Erythroblast (primary cell): ENCODE data around the gene CCIN.
"Not testable (repeated sequence)": the region's sequence is repeated elsewhere in the genome, so short reads cannot be mapped to it uniquely, and the experiment has no call there.

ENCODE experiments used
- DNase-seq, 2 experiments: peaks; one replicate each; lab custom pipeline; 2025; lab: John Stamatoyannopoulos, UW
- GATA1 ChIP-seq: IDR thresholded peaks from 2 replicates; pipeline ENCODE4 v1.6.1; 2011; ENCODE audit warnings: low read depth, mild to moderate bottlenecking, control low read depth, low read length, moderate library complexity
- POLR2A ChIP-seq: IDR thresholded peaks from 2 replicates; pipeline ENCODE4 v1.6.1; 2011; ENCODE audit warnings: mild to moderate bottlenecking, low read length

CCIN gene

DNA sequence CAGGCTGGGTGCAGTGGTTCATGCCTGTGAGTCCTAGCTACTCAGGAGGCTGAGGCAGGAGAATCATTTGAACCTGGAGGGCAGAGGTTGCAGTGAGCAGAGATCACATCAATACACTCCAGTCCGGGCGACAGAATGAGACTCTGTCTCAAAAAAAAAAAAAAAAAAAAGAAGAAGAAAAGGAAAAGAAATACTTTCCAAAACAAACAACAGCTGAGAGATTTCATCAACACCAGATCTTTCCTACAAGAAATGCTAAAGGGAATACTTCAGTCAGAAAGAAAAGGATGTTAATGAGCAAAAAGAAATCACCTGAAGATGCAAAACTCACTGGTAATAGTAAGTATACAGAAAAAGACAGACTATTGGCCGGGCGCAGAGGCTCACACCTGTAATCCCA, 8.4 kb downstream of the CCIN start:
- no peak for TF ChIP-seq GATA1
- no peak for TF ChIP-seq POLR2A
- DNase-seq: no peak

DNA sequence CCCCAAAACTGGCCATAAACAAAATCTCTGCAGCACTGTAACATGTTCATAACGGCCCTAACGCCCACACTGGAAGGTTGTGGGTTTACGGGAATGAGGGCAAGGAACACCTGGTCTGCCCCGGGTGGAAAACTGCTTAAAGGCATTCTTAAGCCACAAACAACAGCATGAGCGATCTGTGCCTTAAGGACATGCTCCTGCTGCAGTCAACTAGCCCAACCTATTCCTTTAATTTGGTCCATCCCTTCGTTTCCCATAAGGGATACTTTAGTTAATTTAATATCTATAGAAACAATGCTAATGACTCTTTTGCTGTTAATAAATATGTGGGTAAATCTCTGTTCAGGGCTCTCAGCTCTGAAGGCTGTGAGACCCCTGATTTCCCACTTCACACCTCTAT, 11.1 kb downstream of the CCIN start:
- DNase-seq: not testable (repeated sequence)

DNA sequence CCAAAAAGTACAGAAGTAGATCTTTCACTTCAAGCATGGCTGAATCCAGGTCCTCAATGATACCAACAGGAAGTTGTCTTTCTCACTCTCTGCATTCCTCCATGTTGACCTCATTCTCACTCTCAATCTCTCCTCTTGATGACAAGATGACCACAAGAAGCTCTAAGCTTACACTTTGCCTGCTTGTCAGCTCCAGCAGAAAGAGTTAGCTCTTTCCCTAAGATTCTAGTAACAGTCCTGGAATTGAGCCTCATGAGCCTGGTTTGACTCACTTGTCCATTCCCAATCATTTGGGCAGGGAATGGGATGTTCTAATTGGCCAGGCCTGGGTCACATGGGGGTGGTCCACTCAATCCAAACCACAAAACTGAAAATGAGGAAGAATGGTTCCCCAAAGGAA, 18.2 kb downstream of the CCIN start:
- no peak for DNase-seq
- no peak for TF ChIP-seq GATA1
- no peak for TF ChIP-seq POLR2A

DNA sequence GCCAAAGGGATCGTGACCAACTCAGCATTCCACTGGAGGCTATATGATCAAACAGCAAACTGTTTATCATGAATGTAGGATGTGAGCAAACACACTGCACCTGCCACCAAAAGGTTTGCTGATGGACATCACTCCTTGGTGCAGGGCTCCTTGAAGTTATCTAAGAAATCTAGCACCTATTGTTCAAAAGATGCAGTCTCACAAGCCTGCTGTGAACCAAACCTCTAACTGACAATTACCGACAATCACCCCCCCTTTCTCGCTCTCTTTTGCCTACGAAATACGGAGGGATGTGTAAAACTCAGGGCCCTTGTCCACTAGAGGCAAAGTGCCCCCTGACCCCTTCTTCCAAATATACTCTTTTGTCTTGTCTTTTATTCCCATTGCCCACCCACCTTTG, 19.0 kb downstream of the CCIN start:
- TF ChIP-seq GATA1: no peak
- no peak for TF ChIP-seq POLR2A
- no peak for DNase-seq

DNA sequence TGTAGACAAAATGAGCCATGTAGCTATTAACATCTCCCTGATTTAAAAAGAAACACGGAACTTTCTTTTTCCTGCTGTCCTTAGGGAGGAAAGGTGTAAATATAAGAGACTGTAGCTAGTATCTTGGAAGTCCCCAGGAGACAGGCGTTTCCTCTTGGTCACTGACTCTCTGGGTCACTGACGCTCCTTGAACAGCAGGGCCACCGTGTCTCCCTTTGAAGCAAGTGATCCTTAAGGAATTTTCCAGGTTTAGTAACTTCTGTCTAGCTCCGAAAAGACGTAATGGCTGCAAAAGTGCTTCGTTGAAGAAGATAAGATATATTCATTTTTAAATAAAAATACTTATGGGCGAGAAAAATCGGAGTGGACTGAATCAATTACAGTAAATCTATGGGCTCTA, 20.8 kb downstream of the CCIN start:
- DNase-seq: peak; percentile 29 to 50
- TF ChIP-seq POLR2A: no peak

DNA sequence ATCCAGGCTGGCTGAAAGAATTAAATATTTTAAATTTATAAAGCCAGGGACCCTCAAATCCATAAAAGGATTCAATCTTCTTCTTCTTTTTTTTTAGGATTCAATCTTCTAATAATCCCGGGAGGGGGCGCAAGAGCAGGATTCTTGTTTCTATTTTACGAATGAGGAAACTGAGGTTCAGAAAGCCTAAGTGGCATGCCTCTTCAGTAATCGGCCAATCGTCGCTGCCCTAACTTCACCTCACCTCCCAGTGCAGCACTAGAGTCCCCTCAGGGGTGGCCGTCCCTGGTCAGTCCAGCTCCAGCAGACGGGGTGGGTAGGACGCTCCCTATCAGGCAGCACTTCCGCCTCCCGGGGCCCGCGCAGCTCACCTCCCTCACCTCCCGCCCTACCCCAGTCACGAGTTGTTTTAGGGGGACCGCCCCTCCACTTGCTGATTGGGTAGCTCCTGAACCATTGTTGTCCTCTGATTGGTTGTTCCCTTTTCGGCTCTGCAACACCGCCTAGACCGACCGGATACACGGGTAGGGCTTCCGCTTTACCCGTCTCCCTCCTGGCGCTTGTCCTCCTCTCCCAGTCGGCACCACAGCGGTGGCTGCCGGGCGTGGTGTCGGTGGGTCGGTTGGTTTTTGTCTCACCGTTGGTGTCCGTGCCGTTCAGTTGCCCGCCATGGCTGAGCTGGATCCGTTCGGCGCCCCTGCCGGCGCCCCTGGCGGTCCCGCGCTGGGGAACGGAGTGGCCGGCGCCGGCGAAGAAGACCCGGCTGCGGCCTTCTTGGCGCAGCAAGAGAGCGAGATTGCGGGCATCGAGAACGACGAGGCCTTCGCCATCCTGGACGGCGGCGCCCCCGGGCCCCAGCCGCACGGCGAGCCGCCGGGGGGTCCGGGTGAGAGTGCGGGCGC, 21.5 kb downstream of the CCIN start, which contains the start of gene CLTA:
Gene CLTA (plus strand): TSS at position 534 of the 902 bp plus-strand sequence. CDS start 136 bp downstream, at position 670.
- TF ChIP-seq POLR2A (peak; percentile 99), GATA1 (no peak)
- peak; percentile 98 for DNase-seq

DNA sequence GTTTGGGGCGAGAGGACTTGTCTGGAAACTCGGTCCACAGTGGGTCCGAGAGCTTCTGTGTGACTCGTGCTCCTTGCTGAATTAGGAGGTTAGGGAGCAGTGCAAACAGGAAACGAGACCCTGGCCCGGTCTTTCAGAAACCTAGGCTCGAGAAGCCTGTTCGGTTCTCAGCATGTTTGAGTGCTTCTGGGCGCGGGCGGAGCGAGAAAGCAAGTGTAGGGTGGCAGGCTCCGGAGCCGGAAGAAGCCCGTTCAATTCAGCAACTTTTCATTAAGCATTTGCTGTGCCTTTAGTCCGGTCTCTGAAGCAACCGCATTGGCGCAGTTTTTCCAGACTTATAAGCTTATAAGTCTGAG, 22.1 kb downstream of the CCIN start:
- peak; percentile 66 to 74 for DNase-seq
- no peak for TF ChIP-seq GATA1
- no peak for TF ChIP-seq POLR2A

DNA sequence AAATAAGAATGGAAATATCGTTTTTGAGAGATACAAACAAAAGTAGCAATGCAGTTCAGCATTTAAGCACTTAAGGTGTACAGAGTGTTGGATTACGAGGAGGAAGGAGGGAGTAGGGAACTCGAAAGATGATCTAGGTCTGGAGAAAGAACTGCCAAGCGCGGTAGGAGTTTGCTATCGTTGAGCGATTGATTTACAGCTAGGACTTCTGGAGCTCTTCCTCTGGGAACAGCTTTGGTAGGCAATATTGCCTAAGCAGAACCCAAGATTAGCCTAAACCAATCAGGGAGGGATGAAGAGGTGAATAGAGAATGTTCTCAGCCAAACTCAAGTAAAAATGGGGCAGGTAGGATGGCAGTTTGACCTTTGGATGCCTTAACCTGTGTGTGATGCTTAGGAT, 22.5 kb downstream of the CCIN start:
- TF ChIP-seq POLR2A (no peak), GATA1 (no peak)
- peak in 1 of 2 experiments; percentile 57 for DNase-seq

DNA sequence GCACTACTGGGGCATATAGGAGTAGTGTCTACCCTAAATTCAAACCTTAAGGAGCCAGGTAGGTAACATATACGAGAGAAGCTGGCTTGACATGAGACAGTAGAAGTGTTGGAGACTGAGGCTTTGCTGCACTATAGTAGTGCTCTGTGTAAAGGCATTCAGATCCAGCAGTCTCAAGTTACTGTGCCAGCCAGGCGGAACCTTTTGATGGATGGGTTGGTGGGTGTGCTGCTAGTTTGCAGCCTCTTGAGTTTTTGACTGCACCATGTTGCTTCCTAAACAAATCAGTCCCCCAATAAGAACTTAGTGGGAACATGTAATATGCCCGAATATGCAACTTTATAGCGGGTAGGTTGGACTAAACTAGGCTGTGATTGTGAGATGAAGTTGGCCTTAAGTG, 23.0 kb downstream of the CCIN start:
- TF ChIP-seq POLR2A (no peak), GATA1 (no peak)
- peak in 1 of 2 experiments; percentile 17 for DNase-seq

DNA sequence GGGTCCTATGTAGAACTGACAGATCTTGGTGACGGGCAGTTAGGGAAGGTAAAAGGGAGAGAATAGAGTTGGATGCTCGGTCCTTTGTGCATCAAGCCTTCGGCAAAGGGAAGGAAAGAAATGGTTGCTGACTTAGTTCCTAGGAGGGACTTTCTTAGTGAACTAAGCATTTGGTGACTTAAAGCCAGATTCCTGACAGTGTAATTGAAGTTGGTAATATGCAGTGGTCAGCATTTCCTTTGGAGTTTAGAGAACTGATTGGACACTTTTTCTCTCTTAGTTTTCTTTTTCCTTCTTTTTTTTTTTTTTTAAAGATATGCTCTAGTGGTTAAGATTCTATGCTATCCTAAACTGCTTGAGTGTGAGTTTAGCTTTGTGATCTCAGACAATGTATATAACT, 23.8 kb downstream of the CCIN start:
- TF ChIP-seq GATA1 (no peak), POLR2A (no peak)
- no peak for DNase-seq

DNA sequence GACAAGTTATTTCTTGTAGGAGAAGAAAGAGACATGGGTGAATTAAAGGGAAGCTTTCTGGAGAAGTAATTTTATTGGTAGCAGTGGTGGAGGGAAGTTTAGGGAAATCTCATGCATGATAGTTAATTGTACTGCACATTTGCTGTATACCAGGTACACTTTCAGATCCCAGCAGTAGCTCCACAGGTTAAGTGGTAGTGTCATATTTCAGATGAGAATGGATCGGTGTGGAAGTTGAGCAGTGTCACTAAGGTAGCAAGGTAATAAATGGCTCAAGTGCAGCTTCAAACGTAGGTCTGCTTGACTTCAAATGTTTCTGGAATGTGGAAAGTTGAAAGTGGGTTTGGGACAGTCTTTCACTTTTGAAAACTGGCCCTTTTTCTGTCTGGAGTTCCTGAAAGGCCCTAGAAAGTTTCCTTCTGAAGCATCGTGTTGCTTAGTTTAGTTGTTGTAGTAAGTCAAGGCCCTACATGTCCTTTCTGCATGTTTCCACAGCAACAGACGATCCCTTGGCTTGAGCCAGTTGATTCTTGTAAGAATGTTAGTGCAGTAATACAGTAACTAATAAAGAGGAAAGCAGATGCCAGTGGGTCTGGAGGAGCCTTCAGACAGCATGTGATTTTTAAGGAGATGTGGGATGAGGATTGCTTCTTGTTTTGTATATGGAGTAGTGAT, 25.3 kb downstream of the CCIN start:
- DNase-seq: no peak
- TF ChIP-seq POLR2A (no peak), GATA1 (no peak)

DNA sequence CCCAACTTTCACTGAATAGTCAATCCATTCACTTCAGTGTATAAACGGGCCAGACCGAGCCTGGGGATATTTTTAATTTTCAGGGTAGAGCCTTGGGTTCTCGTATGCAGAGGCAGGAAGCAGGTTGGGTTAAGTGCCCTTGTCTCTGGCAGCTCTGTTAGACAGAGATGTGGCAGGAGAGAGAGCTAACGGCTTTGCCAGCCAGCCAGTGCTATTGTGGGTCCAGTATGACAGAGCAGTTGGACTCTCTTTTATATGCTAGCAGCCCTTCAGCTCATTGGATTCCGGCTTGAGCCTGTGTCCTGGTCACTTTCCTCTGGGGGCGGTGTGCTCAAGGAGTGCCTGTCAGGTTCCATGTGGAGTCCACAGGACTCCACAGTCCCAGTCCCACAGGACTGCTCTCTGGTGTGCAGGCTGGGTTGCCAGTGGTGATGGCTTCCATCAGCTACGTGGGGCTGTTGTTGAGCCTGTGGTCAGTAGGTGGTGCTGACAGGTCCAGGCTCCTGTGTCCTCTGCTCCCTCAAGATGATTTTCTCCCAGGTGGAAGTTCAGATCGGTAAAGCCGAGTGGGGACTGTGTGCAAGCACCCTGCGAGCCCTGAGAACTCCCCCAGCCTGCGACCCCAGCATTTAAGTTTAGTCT, 35.8 kb downstream of the CCIN start:
- DNase-seq: no peak
- TF ChIP-seq GATA1 (no peak), POLR2A (no peak)

DNA sequence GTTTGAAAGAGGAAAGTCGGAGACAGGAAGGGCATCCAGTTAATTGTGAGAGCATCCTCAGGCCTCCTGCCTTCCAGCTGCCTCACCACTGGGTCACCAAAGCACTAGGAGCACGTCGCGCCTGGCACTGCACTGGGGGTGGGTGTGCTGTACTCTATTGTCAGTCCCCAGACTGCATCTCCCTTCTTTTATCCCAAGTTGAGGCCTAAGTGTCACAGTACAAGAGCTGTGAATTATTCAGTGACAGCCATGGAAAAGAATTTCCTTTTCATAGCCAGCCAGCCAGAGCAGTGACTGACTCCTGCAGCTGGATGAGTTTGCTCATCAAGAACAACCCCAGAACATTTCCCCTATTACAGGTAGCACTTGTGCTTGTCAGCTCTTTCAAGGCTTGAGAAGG, 37.8 kb downstream of the CCIN start:
- no peak for DNase-seq
- TF ChIP-seq GATA1 (no peak), POLR2A (no peak)

DNA sequence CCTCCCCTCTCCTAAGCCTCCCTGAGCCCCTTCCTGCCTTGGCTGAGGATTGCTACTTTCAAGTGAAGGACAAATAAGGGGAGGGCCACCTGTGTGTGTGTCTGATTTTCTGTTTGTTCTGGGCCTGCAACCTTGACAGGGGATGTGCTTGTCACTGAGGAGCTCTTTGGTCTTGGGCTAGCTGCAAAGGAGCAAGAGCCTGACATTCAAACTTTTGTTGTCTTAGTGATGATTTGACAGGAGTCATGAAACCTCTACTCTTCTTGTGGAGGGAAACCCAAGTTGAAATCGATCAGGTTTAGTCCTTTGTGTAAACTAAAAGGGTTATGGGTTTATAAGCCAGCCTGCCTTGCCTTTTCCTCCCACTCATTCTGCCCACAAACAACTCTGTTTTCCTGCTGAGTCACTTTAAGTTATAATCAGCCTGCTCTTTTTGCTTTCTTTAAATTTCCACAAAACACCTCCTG, 38.4 kb downstream of the CCIN start:
- peak in 1 of 2 experiments; percentile 35 for DNase-seq
- TF ChIP-seq GATA1 (no peak), POLR2A (no peak)
